ENCODE data around the gene VTA1.

- TF ChIP-seq CTCF (IDR thresholded peaks at IDR 0.05 in 2 of 3, conservative IDR thresholded peaks at IDR 0.05 in 1 of 3; ENCODE audit: borderline replicate concordance in 1 of 3, insufficient read depth in 1 of 3, low read depth in 2 of 3, low read length in 2 of 3) (no peak), CBX3 (IDR thresholded peaks at IDR 0.05; ENCODE audit: low read depth) (no peak), ZNF274 (IDR thresholded peaks at IDR 0.05; ENCODE audit: low read depth, low read length) (no peak), CEBPB (IDR thresholded peaks at IDR 0.05; ENCODE audit: low read depth) (no peak), EZH2phosphoT487 (IDR thresholded peaks at IDR 0.05; ENCODE audit: borderline replicate concordance) (no peak), POLR2A (IDR thresholded peaks at IDR 0.05; ENCODE audit: borderline replicate concordance, extremely low read depth, insufficient read depth, insufficient read length) (no peak), SP1 (IDR thresholded peaks at IDR 0.05; ENCODE audit: low read depth) (no peak), JUND (IDR thresholded peaks at IDR 0.05) (no peak), MAX (IDR thresholded peaks at IDR 0.05) (no peak), SRF (IDR thresholded peaks at IDR 0.05; ENCODE audit: low read depth) (no peak), POLR2AphosphoS5 (IDR thresholded peaks at IDR 0.05; ENCODE audit: low read depth, low read length) (no peak)
Measured at GRCh38 chr6:142210606-142211005, 63.5 kb downstream of the VTA1 start.

Data from HCT116 (cell line).